Retinal pigment epithelial cell (primary cell): ENCODE measurements around the gene RHBDF1.

Experiments
- DNase-seq: peaks from one replicate; pipeline ENCODE4 v3.0.0-alpha.2; 2010; ENCODE audit warnings: low read depth
- H3K4me3 ChIP-seq: 2 replicates; pipeline ENCODE4 v1.5.1; 2011; ENCODE audit warnings: mild to moderate bottlenecking, low read length, control low read depth, moderate library complexity
- TF ChIP-seq, protein P1 (sequence below): conservative IDR thresholded peaks from 2 replicates; pipeline ENCODE4 v1.5.1; 2011; ENCODE audit warnings: low read depth, low read length, control low read depth, inconsistent platforms

The RHBDF1 gene

DNA sequence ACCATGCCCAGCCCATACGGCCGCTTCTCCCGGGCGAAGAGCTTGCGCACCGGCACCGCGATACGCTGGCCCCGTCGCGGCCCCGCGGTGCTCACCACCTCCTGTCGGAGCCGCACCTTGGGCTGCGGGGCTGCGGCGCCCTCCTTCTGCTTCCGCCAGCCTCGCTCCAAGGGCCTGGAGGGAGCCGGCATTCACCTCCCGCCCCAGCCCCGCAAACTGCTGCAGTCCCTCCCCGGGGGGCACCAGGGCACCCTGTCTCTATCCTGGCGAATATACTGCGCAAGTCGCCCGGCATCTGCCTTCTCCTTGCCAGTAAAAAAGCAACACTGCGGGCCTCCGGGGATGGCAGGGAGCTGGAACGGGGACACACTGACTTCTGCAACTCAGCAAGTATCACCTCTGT, 10.6 kb downstream of the RHBDF1 start:
- no peak overlapping the region for H3K4me3 ChIP-seq
- TF ChIP-seq, protein P1, sequence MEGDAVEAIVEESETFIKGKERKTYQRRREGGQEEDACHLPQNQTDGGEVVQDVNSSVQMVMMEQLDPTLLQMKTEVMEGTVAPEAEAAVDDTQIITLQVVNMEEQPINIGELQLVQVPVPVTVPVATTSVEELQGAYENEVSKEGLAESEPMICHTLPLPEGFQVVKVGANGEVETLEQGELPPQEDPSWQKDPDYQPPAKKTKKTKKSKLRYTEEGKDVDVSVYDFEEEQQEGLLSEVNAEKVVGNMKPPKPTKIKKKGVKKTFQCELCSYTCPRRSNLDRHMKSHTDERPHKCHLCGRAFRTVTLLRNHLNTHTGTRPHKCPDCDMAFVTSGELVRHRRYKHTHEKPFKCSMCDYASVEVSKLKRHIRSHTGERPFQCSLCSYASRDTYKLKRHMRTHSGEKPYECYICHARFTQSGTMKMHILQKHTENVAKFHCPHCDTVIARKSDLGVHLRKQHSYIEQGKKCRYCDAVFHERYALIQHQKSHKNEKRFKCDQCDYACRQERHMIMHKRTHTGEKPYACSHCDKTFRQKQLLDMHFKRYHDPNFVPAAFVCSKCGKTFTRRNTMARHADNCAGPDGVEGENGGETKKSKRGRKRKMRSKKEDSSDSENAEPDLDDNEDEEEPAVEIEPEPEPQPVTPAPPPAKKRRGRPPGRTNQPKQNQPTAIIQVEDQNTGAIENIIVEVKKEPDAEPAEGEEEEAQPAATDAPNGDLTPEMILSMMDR, result no peak
- DNase-seq, result no peak

DNA sequence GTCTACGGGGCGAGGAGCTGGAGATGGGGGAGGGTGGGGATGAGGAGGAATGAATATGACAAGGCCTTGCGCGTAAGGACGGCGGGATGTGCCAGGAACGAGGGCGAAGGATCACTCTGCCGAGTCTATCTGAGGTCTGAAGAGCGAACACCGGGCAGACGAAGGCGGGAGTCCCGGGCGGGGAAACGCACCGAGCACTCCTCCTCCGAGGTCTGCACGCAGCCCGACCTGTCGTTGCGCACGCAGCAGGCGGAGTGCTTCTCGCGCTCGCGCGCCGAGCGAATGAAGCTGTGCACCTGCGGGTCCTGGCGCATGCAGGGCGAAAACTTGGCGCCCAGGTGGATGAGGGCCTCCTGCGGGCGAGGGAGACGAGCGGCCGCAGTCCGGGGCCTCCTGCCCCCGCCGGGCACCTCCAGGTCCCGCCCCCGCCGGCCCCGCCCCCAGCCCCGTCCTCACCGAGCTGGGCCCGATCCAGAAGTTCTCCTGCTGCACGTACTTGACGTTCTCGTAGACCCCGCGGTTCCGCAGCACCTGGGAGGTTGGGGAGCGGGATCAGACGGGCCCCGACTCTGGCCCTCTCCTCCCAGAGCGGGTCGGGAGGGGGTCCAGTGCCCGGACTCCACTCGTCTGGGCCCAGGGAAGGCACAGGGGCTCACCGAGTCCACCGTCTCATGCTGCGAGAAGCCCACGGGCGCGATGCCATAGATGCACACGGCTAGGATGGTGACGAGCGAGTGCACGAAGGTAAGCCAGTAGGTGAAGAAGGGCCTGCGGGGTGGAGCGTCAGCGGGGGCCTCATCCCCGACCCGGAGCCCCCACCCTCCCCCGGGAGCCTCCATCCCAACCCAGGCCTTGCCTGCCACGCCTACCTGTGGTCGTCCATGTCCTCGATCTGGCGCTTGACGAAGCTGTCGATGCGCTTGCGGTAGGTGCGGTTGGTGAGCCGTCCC, 11.2 kb downstream of the RHBDF1 start:
- TF ChIP-seq, protein P1, result no peak
- no peak for DNase-seq
- H3K4me3 ChIP-seq, result no peak overlapping the region

DNA sequence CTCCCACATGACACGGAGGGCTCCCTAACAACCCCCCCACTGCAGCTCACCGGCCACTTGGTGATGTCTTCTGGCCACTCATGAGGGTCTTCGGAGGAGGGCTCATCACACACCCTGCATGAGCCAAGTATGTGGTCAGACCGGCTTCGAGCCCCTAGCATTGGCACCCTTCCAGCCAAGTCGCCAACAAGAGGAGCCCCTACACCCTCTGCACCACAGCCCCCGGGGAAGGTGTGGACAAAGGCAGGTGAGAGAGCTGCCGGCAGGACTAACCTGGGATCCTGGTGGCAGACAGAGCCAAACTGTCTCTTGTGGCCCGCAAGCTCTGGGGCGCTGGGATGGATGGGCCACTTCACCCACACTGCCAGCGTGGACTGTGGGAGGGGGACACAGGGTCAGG, 12.3 kb downstream of the RHBDF1 start:
- TF ChIP-seq, protein P1, result no peak
- DNase-seq, result no peak
- no peak overlapping the region for H3K4me3 ChIP-seq

DNA sequence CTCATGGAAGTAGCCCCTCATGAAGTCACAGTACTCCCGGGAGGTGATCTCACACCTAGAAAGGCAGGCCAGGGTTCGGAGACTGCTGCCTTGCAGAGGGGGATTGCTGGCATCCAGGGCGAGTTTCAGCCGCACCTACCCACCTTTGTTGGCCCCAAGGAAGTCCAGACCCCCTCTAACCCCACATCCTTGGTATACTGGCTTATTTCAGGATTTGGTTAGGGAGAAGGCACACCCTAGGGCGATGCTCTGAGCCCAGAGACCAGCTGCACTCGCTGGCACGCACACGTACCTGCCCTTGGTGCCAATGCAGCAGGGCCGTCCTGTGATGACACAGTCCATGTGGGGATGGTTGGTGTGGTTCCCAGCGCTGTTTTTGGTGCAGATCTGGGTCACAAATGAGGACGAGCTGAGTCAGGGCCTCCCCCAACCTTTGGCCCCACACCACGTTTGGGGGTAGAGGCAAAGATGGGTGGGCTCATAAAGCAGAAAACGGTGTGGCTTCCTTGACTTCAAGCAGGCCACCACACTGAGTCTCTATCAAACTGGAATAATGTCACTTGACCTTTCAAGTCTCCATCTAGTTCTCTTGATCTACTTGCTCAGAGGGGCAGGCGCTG, 12.9 kb downstream of the RHBDF1 start:
- no peak for DNase-seq
- no peak overlapping the region for H3K4me3 ChIP-seq
- TF ChIP-seq, protein P1, result no peak

DNA sequence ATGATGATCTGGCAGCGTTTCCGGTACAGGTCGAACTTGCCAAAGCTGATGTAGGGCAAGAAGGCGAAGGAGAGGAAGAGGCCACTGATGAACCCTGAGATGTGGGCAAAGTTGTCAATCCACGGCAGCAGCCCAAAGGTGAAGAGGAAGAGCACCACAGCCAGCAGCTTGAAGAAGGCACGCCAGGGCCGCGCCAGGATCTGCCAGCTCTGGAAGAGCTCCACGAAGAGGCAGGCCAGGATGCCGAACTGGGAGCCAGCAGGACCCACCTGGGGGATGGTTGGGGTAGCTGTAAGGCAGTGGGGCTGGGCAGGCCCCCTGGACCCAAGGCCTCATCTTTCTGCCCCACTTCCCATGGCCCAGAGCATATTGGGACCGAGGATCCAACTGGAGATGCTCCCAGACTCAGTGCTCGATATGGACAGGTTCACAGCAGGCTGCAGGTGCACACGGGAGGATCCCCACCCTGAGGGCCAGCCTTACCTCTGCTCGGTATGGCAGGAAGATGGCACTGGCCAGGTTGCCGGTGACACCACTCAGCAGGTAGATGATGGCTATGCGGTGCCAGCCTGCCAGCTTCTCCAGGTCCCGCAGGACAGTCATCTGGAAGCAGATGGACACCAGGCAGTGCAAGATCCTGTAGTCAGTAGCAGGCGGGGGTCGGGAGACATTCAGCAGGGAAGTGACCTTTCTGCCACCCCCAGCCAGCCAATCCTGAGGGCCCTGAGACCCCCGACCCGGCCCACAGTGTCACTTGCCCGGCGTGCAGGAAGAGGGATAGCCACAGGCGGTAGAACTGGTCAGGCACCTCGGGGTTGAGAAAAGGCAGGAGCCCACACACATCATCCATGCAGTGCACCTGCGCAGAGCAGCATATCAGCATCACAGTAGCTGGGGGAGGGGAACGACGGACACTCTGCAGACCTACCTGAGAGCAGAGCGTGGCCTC, 13.7 kb downstream of the RHBDF1 start:
- no peak overlapping the region for H3K4me3 ChIP-seq
- TF ChIP-seq, protein P1, result no peak
- no peak for DNase-seq

DNA sequence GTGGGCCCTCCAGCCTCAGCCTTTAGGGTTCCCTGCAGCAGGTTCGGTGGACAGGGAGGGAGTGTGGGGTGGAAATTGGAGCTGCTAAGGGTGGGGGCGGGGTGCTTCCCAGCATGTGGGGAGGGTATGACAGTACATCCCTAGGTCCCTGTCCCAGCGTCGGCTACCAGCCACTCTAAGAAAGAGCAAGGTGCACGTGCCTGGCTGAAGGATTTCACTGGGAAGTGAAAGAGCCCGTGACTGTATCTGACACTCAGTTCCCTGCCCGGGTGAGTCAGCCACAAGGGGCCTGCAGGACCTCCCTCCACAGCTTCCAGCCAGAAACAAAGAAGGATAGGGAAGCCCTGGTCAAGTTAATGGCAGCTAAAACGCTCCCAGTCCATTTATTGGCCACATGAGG, 14.7 kb downstream of the RHBDF1 start:
- no peak for DNase-seq
- H3K4me3 ChIP-seq, result no peak overlapping the region
- TF ChIP-seq, protein P1, result no peak
